Stimulated activated CD8-positive, alpha-beta memory T cell treated with anti-CD3 and anti-CD28 coated beads, Interleukin-15, amount 100 ng/mL, for 1 hour (primary cell): ENCODE measurements around the gene PNMA6E.
A peak's percentile ranks its signal among the peaks of the same experiment; 100 is the strongest.
"Not testable (repeated sequence)": the region's sequence is repeated elsewhere in the genome, so short reads cannot be mapped to it uniquely, and the experiment has no call there.

Experiments
- DNase-seq: peaks from one replicate; pipeline ENCODE4 v3.0.0-alpha.2; 2020; ENCODE audit warnings: low read depth

Gene PNMA6E

DNA sequence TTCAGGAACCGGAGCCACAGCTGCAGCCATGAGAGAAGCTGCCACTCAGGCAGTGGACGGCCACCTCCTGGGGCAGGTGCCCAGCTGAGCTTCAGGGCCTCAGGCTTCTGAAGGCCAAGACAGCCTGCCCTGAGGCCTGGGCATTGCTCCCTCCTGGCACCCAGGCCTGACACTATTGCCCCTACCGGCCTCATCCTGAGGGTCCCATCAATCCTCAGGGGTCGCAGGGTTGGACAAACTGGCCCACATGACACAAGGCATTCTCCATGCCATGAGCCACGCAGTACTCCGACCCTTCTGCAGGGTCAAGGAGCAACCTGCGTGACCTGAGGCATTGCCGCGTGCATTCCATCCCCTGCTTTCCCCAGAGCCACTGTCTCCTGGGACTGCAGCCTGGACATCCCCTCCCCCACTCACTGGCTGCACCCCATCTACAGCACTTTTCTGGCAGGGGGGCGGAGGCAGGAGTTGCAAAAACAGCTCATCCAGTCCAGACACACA, 7.1 kb upstream of the PNMA6E start:
- DNase-seq, result no peak

- no peak for DNase-seq
These were observed 6.6 kb upstream of the PNMA6E start for GRCh38 chrX:153407736-153408135.

GRCh38 chrX:153406903-153407302, 5.8 kb upstream of the PNMA6E start:
- DNase-seq, result no peak

- no peak for DNase-seq
These were observed 4.9 kb upstream of the PNMA6E start for GRCh38 chrX:153406011-153406410.

DNA sequence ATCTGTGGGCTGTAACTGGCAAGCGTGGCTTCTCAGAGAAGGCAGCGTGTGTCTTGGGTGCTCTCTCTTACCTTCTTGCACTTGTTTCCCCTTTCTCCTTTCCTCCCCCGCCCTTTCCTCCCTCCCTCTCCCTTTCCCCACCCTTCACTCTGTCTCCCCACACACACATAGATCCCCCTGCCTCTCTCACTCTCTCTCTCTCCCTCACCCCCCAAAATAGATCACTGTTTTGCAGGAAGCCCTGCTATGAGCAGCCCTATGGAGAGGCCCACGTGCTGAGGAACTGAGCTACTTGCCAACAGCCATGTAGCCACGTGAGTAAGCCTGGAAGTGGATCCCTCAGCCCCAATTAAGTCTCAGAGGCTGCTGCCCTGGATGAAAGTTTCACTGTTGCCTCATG, 4.3 kb upstream of the PNMA6E start:
- DNase-seq, result no peak

GRCh38 chrX:153404333-153404732, 3.2 kb upstream of the PNMA6E start:
- not testable (repeated sequence) for DNase-seq

DNA sequence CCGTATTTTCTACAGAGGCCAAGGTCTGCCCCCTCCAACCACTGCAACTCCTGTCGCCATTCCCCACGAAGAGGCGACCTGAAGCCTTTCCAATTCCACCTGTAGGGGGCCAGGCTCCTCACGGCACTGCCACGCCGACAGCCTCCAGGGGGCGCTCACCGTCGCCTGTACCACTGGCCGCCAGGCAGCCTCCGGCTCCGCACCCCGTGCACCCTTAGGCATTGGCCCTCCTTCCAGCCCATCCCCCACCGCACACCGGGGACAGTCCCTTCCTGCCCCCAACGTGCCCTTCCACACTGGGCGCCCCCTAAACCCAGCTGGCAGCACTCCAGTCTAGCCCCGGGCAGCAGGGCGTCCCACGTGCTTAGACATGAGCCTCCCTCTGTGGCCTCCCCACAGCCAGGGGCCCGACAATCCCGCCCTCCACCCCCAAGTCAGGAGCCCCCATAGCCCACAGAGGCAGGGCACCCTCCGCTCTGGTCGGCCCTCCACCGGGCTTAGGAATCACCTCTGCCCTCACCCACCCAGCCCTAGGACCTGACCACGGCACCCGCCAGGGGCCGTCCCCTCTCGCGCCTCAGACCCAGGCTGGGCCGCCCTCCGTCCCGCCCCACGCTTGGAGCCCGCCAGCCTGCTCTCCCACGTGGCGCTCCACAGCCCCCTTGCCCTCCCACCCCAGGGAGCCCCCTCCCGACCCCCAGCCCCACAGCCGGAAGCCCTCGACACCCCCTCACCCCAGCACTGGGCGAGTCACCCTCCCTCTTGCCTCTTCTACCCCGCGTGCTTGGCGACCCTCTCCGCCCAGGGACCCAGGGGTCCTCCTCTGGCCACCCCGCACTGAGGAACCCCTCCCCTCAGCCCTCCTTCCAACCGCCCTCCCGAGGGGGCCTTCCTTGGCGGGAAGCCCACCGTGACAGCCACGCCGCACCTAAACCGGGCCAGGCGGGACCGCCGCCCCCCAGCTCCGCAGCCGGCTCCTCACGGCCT, 711 bp downstream of the PNMA6E start:
- peak; percentile 6 for DNase-seq

DNA sequence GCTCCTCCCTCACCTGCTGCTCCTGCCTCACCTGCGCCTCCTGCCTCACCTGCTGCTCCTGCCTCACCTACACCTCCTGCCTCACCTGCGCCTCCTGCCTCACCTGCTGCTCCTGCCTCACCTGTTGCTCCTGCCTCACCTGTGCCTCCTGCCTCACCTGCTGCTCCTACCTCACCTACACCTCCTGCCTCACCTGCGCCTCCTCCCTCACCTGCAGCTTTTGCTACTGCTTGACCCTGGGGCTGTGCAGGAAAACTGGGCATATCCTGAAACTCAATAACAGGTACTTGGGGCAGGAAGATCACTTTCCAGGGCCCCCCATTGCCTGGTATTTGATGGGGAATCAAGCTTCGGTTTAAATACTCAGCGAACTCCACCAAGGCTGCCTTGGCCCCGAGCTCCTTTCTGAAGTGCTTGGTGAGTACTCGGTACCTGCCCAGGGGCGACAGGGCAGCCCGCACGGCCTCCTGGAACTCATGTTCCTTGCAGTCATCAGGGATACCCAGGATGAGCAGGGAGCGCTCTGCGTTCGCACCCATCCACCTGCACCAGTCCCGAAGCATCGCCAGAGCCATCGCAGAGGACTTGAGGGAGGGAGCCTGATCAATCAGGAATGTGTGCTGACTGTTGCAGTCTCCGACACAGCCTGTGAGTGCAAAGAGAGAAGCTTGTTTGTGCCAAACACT, 2.7 kb downstream of the PNMA6E start:
- DNase-seq, result no peak

DNA sequence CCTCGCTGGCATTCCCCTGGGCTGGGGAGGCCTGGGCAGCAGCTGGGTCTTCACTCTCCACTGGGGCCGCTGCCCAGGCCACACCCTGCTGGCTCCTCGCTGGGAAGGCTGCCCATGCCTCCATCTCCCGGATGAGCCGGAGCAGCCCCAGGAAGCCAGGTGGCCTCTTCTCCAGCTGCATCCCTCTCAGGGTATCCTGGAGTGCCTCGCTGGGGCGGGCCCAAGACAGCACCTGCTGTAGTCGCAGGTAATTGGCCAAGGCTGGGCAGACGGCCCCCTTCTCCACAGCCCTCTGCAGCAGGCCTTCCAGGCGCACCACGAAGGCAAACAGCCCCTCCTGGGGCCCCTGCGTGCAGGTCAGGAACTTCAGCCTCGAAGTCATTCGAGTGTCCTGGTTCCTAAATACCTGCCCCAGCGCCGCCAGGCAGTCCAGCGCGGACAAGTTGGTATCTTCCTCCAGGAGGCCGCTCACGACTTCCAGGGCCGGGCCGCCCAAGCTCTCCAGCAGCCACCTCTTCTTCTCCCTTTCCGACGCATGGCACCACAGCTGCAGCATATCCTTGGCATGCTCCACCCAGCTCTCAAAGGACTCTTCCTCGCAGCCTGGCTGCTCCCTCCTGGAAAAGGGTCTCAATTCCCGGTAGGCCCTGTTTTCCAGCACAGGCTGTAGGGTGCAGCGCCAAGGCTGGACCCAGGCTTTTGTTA, 3.7 kb downstream of the PNMA6E start:
- DNase-seq, result no peak

DNA sequence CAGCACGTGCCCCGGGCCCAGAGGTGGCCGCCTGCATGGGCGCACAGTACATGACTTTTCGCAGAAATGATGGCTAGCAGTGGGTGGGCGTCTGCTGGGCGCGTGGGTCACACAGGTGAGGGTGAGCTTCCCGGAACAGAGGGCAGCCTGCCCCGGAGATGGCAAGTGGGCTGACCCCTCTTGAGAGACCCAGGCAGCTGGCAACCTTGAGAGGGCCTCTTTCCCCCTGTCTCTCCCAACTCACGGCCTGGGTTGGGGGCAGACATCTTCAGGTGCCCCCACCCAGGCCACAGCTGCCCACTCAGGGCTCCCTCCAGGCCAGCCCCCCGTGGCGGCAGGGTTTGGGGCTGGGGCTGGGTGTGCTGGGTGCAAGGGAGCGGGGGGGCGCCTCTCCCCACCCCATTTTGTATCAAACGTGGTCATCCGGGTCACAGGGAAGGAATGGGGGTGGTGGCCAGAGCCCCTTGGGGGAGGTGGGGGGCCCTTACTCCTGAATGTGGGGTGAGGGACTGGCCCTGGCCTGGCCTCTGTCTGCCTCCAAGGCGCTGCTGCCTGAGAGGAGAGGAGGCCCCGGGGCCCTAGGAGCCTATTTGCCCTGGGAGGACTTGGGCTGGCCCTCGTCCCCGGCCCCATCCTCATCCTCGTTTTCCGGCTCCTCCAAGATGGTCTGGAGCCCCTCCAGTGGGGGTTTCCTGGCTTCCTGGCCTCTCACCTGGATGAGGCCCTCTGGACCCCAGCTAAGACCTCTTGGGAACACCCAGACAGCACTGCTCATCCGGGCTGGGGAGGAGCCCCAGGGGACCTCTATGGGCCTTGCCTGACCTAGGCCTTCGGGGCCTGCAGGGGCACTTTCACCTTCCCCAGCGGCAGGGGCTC, 4.6 kb downstream of the PNMA6E start:
- DNase-seq, result no peak

DNA sequence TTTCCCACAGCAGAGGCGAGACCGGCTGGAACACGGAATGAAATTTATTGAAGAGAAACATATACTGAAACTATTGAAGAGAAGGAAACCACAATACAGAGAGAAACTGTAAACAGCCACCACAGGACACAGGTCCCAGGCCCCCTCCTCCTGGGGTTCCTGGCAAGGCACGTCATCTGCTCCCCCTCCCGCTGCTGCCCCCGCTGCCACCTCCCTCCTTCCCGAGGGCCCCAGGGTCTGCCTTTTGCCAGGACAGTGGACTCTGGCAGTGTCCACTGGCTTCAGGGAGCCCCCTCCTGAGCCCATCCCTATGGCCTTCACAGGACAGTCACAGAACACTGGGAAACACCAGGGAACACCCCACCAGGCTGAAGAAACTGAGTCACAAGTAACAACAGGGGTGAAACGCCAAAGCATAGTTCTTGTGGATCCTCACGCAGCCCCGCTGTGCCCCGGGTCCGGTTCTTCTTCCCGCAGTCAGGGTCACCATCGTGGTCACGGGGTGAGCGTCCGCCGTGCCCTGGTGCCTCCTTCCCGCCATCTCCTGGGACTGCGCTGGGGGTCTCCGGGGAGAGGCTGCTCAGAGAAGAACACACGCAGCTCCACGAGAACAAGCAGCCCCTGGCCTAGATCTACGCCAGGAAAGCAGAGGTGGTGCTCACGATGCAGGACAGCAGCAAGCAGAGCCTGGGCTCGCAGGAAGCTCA, 5.4 kb downstream of the PNMA6E start:
- DNase-seq, result no peak

DNA sequence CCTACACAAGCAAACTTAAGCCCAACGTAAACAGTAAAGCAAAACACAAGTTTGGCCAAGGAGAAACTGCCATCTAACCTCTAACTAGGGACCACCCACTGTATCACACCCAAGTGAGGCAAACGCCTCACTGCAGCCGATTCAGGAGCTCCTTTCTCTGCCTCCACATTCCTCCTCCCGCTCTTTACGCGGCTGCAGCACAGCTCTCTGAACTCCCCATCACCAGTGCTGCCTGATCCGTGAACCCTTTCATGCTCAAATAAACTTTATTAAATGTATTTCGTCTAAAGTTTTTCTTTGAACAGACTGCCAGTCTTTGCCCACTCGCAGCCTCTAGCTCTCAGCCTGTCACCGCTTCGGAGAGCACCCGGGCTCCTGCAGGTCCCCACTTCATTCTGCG, 6.5 kb downstream of the PNMA6E start:
- DNase-seq, result no peak

- no peak for DNase-seq
These were observed 8.4 kb downstream of the PNMA6E start for GRCh38 chrX:153392642-153393321.

- not testable (repeated sequence) for DNase-seq
These were observed 11.7 kb downstream of the PNMA6E start for GRCh38 chrX:153389460-153389768.

- DNase-seq, result no peak
These were observed 12.3 kb downstream of the PNMA6E start for GRCh38 chrX:153388722-153389459.

DNA sequence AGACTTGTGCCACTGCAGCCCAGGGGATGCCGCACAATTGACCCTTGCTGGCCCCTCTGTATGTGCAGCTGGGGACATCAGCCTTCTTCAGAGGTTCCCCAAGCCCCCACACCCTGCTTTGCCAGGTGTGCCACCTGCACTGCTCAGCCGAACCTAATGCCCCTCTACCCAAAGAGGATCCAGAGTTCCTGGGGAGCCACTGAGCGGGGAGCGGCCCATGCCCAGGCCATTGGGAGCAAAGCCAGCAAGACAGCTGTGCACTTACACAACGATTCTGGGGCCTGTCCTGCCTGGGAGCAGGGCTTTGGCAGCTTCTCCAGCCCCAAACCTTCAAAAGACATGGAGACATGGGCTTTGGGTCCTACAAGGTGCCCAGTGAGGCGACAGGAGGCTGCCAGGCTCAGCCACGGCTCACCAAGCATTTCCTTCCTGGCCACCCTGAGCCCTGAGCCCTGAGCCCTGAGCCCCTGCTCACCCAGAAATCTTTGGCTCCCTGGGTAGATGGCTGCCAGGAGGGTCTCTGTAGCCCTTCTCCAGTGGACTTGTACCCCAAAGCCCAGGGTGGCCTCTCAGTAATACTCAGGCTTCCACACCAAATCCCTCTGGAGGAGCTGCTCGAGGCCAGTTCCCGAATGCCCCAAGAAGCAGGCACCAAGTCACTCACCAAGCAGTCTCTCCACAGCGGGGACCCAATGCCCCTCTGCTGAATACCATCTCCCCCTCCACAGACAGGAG, 13.0 kb downstream of the PNMA6E start:
- no peak for DNase-seq

DNA sequence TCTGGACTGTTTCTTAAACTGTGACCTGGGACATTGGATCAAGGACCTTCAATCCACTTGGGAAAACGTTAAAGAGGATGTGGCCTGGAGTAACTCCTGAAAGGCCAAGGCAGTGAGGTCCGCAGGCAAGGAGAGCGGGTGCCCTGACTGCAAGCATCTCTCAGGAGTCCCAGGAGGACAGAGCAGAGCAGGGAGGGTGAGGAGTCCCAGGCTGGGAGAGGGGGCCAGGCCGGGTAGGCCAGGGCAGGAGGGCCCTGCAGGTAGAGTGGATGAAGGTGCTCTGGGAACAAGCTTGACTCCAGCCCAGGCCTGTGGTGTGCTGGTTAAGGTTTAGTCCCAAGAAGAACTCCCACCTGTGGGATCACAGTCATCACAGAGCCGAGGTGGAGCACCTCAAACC, 13.8 kb downstream of the PNMA6E start:
- DNase-seq, result no peak

- DNase-seq, result no peak
These were observed 15.1 kb downstream of the PNMA6E start for GRCh38 chrX:153386097-153386496.

DNA sequence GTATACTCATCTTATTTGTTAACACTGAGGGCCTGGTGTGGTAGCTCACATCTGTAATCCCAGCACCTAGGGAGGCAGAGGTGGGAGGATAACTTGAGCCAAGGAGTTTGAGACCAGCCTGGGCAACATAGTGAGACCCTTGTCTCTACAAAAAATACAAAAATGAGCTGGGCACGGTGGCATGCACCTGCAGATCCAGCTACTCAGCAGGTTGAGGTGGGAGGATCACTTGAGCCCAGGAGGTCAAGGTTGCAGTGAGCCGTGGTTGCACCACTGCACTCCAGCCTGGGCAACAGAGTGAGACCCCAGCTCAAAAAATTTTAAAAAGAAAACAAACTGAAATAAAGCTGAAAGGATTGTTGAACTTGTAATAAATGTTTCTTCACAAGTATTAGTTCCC, 16.2 kb downstream of the PNMA6E start:
- DNase-seq, result not testable (repeated sequence)
